IPS-18c (cell line): ENCODE measurements around the gene ZNF385B.

ENCODE experiments used
- H3K4me3 ChIP-seq: 2 replicates; pipeline ENCODE4 v1.7.0; 2013; ENCODE audit warnings: low read depth, mild to moderate bottlenecking, low read length, moderate library complexity; ENCODE audit not compliant: insufficient read depth
- H3K9me3 ChIP-seq: one replicate; pipeline ENCODE4 v1.6.1; 2013; ENCODE audit warnings: mild to moderate bottlenecking, low read length, moderate library complexity; ENCODE audit not compliant: control insufficient read depth, insufficient read depth

The ZNF385B gene

GRCh38 chr2:179602452-179602851 lies 259.0 kb downstream of the ZNF385B start:
- Histone ChIP-seq H3K9me3 (no peaks in the 10 kb centered on the region), H3K4me3 (no peak overlapping the region)

- Histone ChIP-seq H3K4me3 (no peak overlapping the region), H3K9me3 (no peaks in the 10 kb centered on the region)
Measured at GRCh38 chr2:179596018-179596417, 265.4 kb downstream of the ZNF385B start.

- Histone ChIP-seq H3K4me3 (no peak overlapping the region), H3K9me3 (no peaks in the 10 kb centered on the region)
Measured at GRCh38 chr2:179595284-179595683, 266.1 kb downstream of the ZNF385B start.

GRCh38 chr2:179594268-179595112 lies 266.9 kb downstream of the ZNF385B start:
- H3K4me3 ChIP-seq = no peak overlapping the region
- H3K9me3 ChIP-seq = no peaks in the 10 kb centered on the region

GRCh38 chr2:179593323-179593722 lies 268.1 kb downstream of the ZNF385B start:
- Histone ChIP-seq H3K4me3 (no peak overlapping the region), H3K9me3 (no peaks in the 10 kb centered on the region)

GRCh38 chr2:179592167-179592936 lies 269.1 kb downstream of the ZNF385B start:
- H3K4me3 ChIP-seq = no peak overlapping the region
- no peaks in the 10 kb centered on the region for H3K9me3 ChIP-seq

- H3K4me3 ChIP-seq = no peak overlapping the region
- no peaks in the 10 kb centered on the region for H3K9me3 ChIP-seq
Measured at GRCh38 chr2:179591690-179592089, 269.7 kb downstream of the ZNF385B start.

GRCh38 chr2:179588486-179589145 lies 272.8 kb downstream of the ZNF385B start:
- no peak overlapping the region for H3K4me3 ChIP-seq
- no peaks in the 10 kb centered on the region for H3K9me3 ChIP-seq

GRCh38 chr2:179584760-179585159 lies 276.7 kb downstream of the ZNF385B start:
- Histone ChIP-seq H3K9me3 (no peaks in the 10 kb centered on the region), H3K4me3 (no peak overlapping the region)

GRCh38 chr2:179581605-179582004 lies 279.8 kb downstream of the ZNF385B start:
- H3K9me3 ChIP-seq = no peaks in the 10 kb centered on the region
- H3K4me3 ChIP-seq = no peak overlapping the region

GRCh38 chr2:179580378-179581146 lies 280.9 kb downstream of the ZNF385B start:
- Histone ChIP-seq H3K9me3 (no peaks in the 10 kb centered on the region), H3K4me3 (no peak overlapping the region)

- Histone ChIP-seq H3K4me3 (no peak overlapping the region), H3K9me3 (no peaks in the 10 kb centered on the region)
Measured at GRCh38 chr2:179579800-179580199, 281.6 kb downstream of the ZNF385B start.

GRCh38 chr2:179578171-179578916 lies 283.1 kb downstream of the ZNF385B start:
- no peaks in the 10 kb centered on the region for H3K9me3 ChIP-seq
- no peak overlapping the region for H3K4me3 ChIP-seq

- H3K4me3 ChIP-seq = no peak overlapping the region
- H3K9me3 ChIP-seq = no peaks in the 10 kb centered on the region
Measured at GRCh38 chr2:179574061-179574519, 287.3 kb downstream of the ZNF385B start.

- no peak overlapping the region for H3K4me3 ChIP-seq
- H3K9me3 ChIP-seq = no peaks in the 10 kb centered on the region
Measured at GRCh38 chr2:179572544-179572943, 288.9 kb downstream of the ZNF385B start.

- H3K9me3 ChIP-seq = no peaks in the 10 kb centered on the region
- H3K4me3 ChIP-seq = no peak overlapping the region
Measured at GRCh38 chr2:179571721-179572120, 289.7 kb downstream of the ZNF385B start.
